Right lobe of liver (tissue), 4 donors: ENCODE data around the gene EXOC4.

Experiments
- CTCF ChIP-seq, 4 donors: fragments of 200-600 bp in 3 of 4; fragments of 450-650 bp in 1 of 4; IDR thresholded peaks; one replicate each; pipeline versions ENCODE4 v1.5.1 to v1.8.0; 2016 to 2022; ENCODE audit warnings: antibody characterized with exemption in 4 of 4, mild to moderate bottlenecking in 2 of 4
- POLR2A ChIP-seq: fragments of 450-650 bp; IDR thresholded peaks from one replicate; pipeline ENCODE4 v1.6.1; 2017; ENCODE audit warnings: antibody characterized with exemption, mild to moderate bottlenecking
- donor health status: DM: no; HTN: no; CAD: no.
- donor health status: DM: no; HTN: no; CAD: no.
- donor health status: DM: no; HTN: yes; CAD: no.

GRCh38 chr7:133869556-133869955 lies 616.7 kb downstream of the EXOC4 start:
- TF ChIP-seq POLR2A (no peak), CTCF (IDR thresholded peaks at IDR 0.05) (no peak)
